NCI-H748 (cell line): Measurements from ENCODE around the gene ABCB6.

ENCODE experiments used
- DNase-seq: peaks from one replicate; lab custom pipeline; 2025; ENCODE audit not compliant: unreplicated experiment; lab: John Stamatoyannopoulos, UW

Gene ABCB6

DNA sequence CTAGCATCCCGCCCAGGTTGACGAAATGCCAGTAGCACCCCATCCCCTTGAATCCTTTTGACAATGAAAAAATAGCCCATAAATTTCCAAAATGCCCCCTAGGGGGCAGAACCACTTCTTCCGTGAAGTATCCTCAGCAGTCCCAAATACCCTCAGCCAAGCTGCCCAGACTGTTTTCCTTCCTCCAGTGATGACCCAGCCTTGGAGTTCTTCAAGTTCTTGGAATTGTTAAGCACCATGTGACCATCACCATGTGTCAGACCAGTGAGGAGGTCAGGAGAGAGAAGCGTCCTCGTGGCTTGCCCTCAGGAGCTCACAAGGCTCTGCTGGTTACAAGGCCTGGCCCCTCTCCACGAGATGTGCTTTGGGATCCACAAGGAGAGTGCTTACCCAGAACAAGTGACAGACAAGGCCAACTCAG lies 47.5 kb downstream of the ABCB6 start:
- peak; percentile 54 for DNase-seq

DNA sequence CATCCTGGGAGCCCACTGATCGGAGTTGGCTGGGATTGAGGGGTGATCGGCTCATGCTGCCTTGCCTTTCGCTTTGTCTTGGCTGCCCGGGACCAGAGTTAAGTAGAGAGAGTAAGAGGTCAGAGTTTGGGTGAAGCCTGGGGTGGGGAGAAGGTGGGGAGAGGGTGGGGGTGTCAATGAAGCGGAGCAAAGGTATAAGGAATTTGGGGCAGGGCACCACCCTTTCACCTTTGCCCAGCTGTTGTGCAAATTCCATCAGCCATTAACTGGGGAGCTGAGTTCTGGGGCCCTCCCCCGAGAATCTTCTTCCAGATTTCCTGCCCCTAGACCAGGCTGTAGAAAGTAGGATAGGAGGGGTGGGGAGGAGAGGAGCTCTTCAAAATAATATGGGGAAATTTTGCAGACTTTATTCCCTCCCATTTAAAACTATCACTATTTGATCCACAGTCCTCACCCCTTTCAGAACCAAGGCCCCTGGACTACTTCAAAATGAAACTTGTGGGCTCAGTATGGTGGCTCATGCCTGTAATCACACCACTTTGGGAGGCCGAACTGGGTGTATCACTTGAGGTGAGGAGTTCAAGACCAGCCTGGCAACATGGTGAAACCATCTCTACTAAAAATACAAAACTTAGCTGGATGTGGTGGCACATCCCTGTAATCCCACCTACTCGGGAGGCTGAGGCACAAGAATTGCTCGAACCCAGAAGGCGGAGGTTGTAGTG lies 48.7 kb downstream of the ABCB6 start, which contains the start of gene SLC23A3:
SLC23A3 (minus strand) TSS at position 100 of the 725 bp plus-strand sequence; CDS start at position 55, 45 bp downstream.
- DNase-seq: no peak

DNA sequence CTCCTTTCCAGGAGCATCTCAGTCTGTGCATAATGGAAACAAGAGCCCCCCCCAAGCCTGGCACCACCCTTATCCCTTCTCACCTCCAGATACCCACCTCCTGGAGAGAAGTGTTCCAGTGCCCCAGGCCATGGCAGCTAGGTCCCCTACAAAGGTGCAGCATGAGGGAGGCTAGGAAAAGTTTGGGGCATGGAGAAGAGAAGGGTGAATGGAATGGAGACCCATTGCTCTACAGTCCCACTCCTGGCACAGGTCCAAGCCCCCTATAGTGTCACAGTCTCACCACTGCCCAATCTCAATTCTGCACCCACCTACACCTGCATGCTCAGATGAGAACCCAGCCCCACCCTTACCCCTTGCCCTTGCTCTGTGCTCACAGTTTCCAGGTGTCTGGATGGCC lies 49.8 kb downstream of the ABCB6 start:
- DNase-seq: no peak

DNA sequence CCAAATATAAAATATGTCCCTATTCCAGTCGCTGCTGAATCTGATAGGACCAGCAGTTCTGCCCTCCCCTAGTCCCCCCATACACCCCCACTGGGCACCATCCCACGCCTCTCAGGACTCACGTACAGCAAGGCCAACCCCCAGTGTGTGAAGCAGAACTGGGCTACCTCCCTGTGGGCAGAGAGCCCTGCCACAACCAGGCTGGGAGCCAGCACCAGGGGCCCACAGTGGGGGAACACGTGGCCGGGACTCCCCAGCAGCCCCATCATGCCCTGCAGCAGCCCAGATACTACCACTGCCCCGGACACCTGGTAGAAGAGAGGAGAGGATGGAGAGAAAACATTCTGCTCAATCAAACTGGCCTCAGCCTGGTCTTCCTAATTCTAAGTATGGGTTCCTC lies 50.2 kb downstream of the ABCB6 start:
- no peak for DNase-seq

DNA sequence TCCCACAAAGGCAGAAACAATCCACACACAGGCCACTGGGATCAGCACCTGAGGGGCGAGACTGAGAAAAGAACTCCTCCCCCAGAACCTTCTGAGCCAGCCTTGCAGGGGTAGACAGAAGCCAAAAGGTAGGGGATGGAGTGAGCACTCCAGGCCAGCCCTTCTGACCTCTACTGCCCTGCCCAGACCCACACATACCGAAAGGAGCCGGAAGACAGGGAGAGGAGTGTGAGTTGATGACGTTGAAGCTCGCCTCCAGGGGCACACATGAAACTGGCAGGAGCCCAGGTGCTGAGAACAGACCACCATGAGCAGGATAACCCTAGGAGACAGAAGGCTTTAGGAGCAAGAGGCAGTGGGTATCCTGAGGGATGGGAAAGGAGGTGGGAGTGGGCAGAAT lies 50.8 kb downstream of the ABCB6 start:
- no peak for DNase-seq

DNA sequence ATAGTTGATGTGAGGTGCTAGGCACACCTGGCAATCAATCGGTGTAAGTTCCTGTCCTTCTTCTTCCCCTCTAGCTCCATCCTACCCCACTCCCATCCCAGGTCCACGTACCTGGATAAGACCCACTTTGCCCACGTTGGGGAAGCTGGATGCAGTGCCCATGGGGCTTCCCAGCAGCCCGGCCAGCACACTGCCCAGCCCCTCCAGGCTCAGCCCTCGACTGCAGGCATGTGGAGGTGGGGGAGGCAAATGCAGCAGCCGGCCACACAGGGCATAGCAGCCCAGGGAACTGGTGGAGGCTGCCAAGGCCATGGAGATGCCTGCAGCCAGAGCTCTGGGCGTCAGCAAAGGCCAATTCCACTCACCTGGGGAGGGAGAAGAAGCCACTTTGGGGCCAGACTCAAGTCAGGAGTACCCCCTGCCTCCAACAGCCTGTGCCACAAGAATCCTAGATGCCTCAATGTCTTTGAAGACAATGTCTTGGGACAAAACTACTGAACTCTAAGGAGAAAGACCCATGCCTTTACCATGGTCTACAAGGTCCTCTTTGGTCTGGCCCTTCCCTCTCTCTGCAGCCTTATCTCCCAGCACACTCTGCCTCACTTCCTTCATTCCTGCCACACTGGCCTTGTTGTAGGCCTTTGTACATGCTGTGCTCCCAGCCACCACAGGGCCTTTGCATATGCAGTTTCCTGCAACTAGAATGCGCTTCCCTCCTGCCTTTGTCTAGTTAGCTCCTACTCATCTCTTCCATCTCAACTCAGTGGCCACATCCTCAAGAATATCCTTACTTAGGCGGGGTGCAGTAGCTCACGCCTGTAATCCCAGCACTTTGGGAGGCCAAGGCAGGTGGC lies 53.5 kb downstream of the ABCB6 start:
- DNase-seq: no peak

DNA sequence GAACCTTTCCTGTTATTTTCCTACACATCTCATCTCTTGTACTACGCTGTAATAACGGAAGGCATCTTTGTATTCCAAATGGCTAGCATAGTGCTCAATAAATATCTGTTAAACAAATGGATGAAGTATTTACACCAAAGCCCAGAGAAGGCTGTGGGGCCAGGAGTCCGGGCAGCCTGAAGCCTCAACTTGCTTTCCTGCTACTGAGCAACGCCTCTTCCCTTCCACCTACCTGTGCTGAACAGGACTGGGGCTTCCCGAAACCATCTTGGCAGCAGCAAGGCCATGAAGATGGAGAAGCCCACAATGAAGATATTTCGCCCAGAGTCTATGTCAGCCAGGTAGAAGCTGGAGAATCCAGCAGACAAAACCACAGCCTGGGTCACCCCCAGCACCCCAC lies 55.6 kb downstream of the ABCB6 start:
- DNase-seq: no peak

DNA sequence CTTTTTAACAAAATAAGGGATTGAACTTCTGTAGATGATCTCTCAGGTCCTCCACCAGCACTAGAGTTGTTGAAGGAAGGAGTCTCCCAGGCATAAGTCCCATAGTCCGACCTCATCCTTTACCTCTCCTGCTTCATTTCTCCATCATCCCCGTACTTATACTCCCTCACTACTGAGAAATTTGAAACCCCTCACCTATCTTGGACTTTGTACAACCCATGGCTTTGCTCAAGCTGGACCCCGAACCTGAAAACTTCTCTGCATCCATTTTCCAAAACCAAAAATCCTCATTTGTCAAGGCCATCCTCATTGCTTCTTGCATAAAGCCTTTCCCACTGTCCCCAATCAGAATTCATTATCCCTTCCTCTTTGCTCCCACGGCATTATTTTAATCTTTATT lies 57.7 kb downstream of the ABCB6 start:
- no peak for DNase-seq

DNA sequence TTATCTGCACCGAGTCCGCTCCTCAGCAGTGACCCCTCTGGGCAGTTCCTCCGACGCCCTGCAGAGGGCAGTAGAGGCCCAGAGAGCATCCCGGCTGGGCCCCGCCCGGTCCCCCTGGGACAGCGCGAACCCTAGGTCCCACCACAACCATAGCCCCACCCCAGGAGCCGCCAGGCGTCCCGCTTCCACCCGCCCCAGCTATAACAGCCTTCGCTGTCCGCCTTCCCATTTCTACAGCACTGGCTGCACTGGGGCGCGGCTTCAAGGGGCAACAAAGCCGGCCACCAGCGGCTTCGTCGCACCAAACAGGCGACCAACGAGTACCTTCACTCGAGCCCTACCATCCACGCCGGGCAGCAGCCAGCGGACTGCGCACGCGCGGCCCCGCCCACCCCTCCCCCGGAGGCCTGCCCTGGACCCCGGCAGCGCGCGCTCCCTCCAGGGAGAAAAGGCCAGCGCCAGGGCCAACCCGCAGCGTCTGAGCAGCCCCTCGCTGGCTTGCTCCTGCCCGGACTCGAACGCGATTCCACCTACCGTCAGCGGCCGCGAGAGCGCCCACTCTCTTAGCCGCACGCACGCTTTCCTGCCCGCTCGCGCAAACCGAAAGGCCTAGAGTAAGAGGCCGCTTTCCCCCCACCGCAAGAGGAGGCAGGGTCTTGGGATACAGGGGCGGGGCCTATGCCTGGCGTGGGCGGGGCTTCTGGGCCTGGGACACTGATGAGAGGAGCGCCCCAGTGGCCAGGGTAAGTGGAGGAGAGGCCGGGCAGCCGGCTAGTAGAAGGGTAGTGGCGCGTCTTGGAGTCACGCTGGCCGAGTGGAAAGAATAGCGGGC lies 58.4 kb downstream of the ABCB6 start, which contains the start of gene NHEJ1:
NHEJ1 (minus strand) TSS at position 630 of the 832 bp plus-strand sequence. CDS start 2,453 bp downstream, outside the sequence.
- peak; percentile 92 for DNase-seq
